Coronary artery (tissue), 2 donors: Measurements from ENCODE around the gene DCTN2.

Source experiments
- DNase-seq: peaks from one replicate; pipeline ENCODE4 v3.0.0-alpha.2; 2017; ENCODE audit warnings: low spot score
- H3K27ac ChIP-seq, 2 donors: fragments of 200-600 bp; sonication (generic); one replicate each; pipeline ENCODE4 v1.5.1; 2016 to 2019
- H3K4me3 ChIP-seq: fragments of 200-600 bp; sonication (generic); 2 replicates; pipeline ENCODE4 v1.5.1; 2016; ENCODE audit warnings: mild to moderate bottlenecking, moderate library complexity
- TF ChIP-seq, protein P1 (sequence below): fragments of 200-600 bp; sonication (generic); IDR thresholded peaks from one replicate; pipeline ENCODE4 v1.5.1; 2019; ENCODE audit warnings: antibody characterized with exemption

The DCTN2 gene

GRCh38 chr12:57548488-57548887, 1.5 kb upstream of the DCTN2 start:
- Histone ChIP-seq H3K4me3 (no peak overlapping the region), H3K27ac (no peak overlapping the region)
- TF ChIP-seq, protein P1, sequence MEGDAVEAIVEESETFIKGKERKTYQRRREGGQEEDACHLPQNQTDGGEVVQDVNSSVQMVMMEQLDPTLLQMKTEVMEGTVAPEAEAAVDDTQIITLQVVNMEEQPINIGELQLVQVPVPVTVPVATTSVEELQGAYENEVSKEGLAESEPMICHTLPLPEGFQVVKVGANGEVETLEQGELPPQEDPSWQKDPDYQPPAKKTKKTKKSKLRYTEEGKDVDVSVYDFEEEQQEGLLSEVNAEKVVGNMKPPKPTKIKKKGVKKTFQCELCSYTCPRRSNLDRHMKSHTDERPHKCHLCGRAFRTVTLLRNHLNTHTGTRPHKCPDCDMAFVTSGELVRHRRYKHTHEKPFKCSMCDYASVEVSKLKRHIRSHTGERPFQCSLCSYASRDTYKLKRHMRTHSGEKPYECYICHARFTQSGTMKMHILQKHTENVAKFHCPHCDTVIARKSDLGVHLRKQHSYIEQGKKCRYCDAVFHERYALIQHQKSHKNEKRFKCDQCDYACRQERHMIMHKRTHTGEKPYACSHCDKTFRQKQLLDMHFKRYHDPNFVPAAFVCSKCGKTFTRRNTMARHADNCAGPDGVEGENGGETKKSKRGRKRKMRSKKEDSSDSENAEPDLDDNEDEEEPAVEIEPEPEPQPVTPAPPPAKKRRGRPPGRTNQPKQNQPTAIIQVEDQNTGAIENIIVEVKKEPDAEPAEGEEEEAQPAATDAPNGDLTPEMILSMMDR: no peak
- DNase-seq: no peak

DNA sequence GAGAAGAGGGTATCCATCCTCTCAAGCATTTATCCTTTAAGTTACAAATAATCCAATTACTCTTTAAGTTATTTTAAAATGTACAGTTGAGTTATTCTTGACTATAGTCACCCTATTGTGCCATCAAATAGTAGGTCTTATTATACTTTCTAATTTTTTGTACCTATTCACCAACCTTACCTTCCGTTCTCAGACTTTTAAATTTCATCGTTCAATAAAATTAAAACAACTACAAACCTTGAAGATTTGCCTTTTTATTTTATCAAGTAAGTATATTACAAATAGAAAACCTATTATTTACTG, 972 bp upstream of the DCTN2 start:
- DNase-seq: no peak
- H3K27ac ChIP-seq: no peak overlapping the region
- TF ChIP-seq, protein P1: no peak
- H3K4me3 ChIP-seq: no peak overlapping the region

- TF ChIP-seq, protein P1: no peak
- no peak for DNase-seq
- Histone ChIP-seq H3K27ac (peak overlapping the region in 1 of 2 donors; percentile 84), H3K4me3 (peak overlapping the region; percentile 85)
Measured at GRCh38 chr12:57547288-57548012, 458 bp upstream of the DCTN2 start.

GRCh38 chr12:57545809-57546437, 1.1 kb downstream of the DCTN2 start:
- TF ChIP-seq, protein P1: no peak
- DNase-seq: no peak
- H3K27ac ChIP-seq: peak overlapping the region; percentile 84 to 89

DNA sequence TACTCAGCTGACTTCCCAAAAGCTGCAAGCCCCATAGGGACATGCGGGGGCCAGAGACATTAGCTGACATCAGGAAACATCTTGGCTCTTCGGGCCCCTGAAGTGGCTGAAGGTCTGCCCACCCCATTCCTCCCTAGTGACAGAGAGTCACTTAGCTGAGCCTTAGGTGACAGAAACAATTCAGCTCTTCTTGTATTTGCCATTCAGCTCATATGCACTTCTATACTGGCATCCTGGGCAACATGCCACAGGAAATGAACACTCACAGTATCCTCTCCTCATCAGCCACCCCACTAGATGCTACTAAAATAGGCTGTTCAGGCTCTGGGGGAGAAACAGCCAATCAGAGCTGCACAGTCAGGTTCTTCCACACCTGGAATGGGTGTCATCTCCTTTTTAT, 3.4 kb downstream of the DCTN2 start:
- TF ChIP-seq, protein P1: no peak
- Histone ChIP-seq H3K27ac (no peak overlapping the region), H3K4me3 (no peak overlapping the region)
- no peak for DNase-seq

More at GRCh38 chr12:57545809-57546437, 1.1 kb downstream of the DCTN2 start:
- peak overlapping the region; percentile 85 for H3K4me3 ChIP-seq

DNA sequence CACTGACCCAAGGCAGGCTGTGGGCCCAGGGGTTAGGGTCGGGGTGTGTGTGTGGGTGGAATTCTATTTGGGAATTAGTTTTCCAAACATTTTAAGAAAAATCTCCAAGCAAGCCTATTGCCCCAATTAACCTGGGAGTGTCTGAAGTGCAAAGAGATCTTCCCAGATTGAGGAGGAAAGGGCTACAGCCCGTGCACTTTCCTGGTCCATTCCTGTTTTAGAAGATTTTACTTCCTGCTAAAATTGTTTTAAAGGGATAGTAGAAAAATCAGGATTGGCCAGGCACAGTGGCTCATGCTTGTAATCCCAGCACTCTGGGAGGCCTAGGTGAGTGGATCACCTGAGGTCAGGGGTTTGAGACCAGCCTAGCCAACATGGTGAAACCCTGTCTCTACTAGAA, 5.3 kb downstream of the DCTN2 start:
- no peak overlapping the region for H3K27ac ChIP-seq
- no peak for DNase-seq
- TF ChIP-seq, protein P1: no peak
- H3K4me3 ChIP-seq: no peak overlapping the region

GRCh38 chr12:57541001-57541400, 6.0 kb downstream of the DCTN2 start:
- TF ChIP-seq, protein P1: no peak
- no peak overlapping the region for H3K27ac ChIP-seq
- no peak overlapping the region for H3K4me3 ChIP-seq
- DNase-seq: no peak
